IPS-20b (cell line): ENCODE data around the gene FRMPD2.

ENCODE experiments used
- H3K27ac ChIP-seq: one replicate; pipeline ENCODE4 v1.5.1; 2013; ENCODE audit warnings: low read length
- H3K27me3 ChIP-seq: 2 replicates; pipeline ENCODE4 v1.6.1; 2013; ENCODE audit warnings: mild to moderate bottlenecking, low read length, inconsistent platforms; ENCODE audit not compliant: insufficient read depth
- H3K36me3 ChIP-seq: 2 replicates; pipeline ENCODE4 v1.6.1; 2013; ENCODE audit warnings: low read depth, mild to moderate bottlenecking, inconsistent platforms, low read length, moderate library complexity; ENCODE audit not compliant: insufficient read depth
- H3K4me1 ChIP-seq: 2 replicates; pipeline ENCODE4 v1.6.1; 2013; ENCODE audit warnings: mild to moderate bottlenecking, control low read depth, inconsistent platforms, low read length, moderate library complexity; ENCODE audit not compliant: insufficient read depth
- H3K4me3 ChIP-seq: 2 replicates; pipeline ENCODE4 v1.5.1; 2013; ENCODE audit warnings: mild to moderate bottlenecking, low read length, inconsistent platforms
- H3K9ac ChIP-seq: 2 replicates; pipeline ENCODE4 v1.6.1; 2013; ENCODE audit warnings: low read depth, mild to moderate bottlenecking, inconsistent platforms, low read length, moderate library complexity
- H3K9me3 ChIP-seq: 2 replicates; pipeline ENCODE4 v1.6.1; 2013; ENCODE audit warnings: mild to moderate bottlenecking, low read depth, low read length, inconsistent platforms; ENCODE audit not compliant: insufficient read depth

FRMPD2 gene

DNA sequence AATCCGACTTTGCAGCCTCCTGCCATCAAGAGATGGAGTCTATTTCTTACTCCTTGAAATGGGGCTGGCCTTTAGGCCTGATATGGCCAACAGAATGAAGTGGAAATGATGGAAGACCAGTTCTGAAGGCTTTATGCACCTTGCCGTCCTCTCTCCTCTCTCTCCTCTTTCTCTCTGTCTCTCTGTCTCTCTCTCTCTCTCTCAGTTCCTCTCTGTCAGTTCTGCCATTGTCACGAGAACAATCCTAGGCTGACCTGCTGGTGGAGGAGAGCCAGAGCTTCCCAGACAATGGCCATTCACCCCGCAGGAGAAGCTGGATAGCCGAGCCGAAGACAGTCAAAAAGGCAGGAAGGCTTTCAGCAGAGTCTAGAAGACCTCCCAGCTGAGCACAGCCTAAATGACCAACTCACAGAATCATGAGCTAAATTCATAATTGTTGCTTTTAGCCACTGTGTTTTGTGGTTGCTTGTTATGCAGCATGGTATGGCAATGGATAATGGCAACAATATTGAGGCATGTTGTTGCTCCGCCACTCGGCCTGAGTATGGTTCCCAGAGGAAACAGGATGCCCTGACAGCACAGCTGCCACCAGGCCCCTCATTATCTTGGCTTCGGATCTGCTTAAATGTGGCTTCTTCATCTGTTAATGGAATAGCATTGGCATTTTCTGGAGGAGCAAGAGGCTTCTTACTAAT, 35.5 kb downstream of the FRMPD2 start:
- no peaks in the 10 kb centered on the region for H3K4me1 ChIP-seq
- H3K9me3 ChIP-seq: no peaks in the 10 kb centered on the region
- no peaks in the 10 kb centered on the region for H3K36me3 ChIP-seq
- H3K4me3 ChIP-seq: no peak overlapping the region
- H3K27ac ChIP-seq: no peak overlapping the region
- H3K9ac ChIP-seq: no peak overlapping the region
- no peaks in the 10 kb centered on the region for H3K27me3 ChIP-seq

DNA sequence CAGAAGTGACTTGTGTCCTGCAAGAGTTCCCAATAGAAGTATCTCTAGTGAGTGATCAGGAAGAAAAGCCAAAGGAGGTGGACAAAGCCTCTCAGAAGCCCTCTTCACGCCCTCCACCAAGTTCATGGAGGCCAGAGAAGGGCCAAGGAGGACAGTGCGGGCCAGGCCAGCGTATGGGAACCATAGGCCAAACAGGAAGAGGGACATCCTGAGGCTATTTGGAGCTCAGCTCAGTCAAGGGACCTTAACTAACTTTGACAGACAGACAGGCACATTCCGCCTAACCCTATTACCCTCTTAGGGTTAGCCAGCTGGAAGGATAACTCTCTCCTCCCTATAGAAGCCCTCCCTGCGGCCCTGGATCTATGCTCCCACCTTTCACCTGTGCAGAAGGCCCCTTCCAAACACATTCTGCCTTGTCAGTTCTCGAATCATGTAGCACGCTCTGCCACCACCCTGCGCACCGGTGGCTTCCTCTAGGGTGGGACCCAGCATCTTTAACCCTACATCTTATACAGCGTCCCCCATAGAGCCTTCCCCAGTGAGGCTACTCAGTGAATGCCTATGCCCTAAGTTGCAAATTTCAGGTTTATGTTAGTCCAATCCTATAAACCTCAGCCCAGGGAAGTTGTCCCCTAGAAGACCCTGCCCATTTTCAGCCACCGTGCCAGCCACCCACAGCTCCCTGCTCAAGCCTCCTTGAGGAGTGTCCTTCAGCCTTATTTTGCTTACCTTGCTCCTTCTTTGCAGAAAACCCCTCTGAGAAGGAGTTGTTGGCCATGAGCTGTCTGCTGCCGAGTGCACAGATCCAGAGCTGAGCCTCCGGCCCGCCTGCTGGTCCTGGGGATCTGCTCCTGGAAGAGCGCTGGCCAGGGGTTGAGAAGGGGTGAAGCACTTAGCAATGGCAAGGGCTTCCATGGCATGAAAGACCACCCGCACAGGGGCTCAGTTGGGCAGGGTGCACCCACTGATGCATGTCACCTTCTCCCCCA, 36.9 kb downstream of the FRMPD2 start:
- Histone ChIP-seq H3K9me3 (no peaks in the 10 kb centered on the region), H3K4me3 (no peak overlapping the region), H3K27ac (no peak overlapping the region)

DNA sequence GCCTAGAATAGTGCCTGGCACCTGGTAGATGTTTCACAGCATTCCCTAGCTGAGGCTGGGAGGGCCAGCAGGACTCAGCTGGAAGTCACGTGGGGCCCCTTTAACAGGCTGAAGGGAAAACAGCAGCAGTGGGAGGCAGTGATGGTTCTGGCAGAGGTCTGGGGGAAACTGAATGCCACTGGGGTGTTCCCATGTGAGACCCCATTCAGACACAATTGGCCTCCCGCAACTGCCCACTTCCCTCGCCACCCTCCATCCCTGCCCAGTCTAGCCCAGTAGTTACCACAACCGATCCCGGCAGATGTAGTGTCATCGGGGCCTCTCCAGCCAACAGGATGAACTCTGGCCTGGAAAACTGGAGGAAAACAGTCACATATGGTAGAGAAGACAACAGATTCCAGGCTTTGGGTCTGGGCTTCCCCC, 38.3 kb downstream of the FRMPD2 start:
- Histone ChIP-seq H3K9ac (no peak overlapping the region), H3K9me3 (no peaks in the 10 kb centered on the region), H3K27ac (no peak overlapping the region), H3K36me3 (no peaks in the 10 kb centered on the region), H3K4me3 (no peak overlapping the region), H3K27me3 (no peaks in the 10 kb centered on the region), H3K4me1 (no peaks in the 10 kb centered on the region)

More for the DNA sequence above, 36.9 kb downstream of the FRMPD2 start:
- no peaks in the 10 kb centered on the region for H3K27me3 ChIP-seq
- no peaks in the 10 kb centered on the region for H3K36me3 ChIP-seq
- no peak overlapping the region for H3K9ac ChIP-seq
- no peaks in the 10 kb centered on the region for H3K4me1 ChIP-seq

DNA sequence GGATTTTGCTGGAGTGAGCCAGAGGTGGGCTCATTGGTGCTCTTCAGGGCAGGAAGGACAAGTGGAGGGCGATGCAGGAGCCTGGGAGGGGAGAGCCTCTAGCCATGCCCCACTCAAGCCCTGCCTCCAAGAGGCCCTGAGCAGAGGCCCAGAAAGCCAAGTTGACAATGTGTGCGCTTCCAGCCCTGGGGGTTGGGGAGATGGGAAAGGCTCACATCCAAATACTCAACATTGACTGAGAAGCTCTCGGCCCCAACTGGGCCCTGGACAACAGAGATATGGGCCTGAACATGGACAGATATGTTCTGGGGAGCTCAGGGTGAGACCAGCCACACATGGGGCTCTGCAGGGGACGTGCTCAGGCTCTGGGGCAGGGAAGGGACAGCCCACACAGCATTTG, 39.0 kb downstream of the FRMPD2 start:
- Histone ChIP-seq H3K27ac (no peak overlapping the region), H3K9me3 (no peaks in the 10 kb centered on the region), H3K36me3 (no peaks in the 10 kb centered on the region), H3K4me3 (no peak overlapping the region), H3K4me1 (no peaks in the 10 kb centered on the region), H3K9ac (no peak overlapping the region), H3K27me3 (no peaks in the 10 kb centered on the region)

DNA sequence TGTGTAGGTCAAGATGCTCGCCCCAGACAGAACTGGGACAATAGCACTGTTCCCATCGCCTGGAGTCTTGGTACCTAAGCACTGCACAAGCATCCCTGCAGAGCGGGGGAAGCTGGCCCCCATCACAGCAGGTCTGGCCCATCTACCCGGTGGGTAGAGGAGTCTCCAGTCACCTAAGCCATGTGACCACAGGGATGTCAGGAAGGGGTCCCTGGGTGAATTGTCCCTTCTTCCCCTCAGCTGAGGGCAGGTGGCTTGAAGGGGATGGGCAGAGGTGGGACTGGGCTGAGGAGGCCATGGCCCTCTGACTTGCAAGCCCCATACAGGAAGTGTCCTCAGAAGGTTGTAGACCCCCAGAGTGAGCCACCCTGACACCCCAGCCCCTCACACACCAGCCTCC, 39.7 kb downstream of the FRMPD2 start:
- Histone ChIP-seq H3K36me3 (no peaks in the 10 kb centered on the region), H3K9me3 (no peaks in the 10 kb centered on the region), H3K27ac (no peak overlapping the region), H3K9ac (no peak overlapping the region), H3K4me1 (no peaks in the 10 kb centered on the region), H3K4me3 (no peak overlapping the region), H3K27me3 (no peaks in the 10 kb centered on the region)

DNA sequence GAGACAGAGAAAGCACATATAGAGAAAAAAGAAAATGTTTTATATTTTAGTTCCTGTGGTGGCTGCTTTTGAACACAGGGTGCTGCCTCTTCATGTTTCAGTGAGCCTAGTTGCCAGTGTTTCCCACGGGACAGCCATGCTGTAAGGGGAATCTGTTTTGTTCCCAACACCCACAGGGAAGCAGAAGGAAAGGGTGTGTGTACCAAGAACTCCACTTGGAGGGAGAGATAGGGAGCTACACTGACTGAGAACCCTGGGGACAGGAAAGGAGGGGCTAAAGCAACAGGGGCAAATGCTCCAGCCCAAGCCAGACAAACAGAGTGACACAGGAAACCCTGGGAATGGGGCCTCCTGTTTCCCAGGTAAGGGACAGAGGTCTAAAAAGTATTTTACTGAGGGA, 40.2 kb downstream of the FRMPD2 start:
- no peaks in the 10 kb centered on the region for H3K9me3 ChIP-seq
- no peaks in the 10 kb centered on the region for H3K4me1 ChIP-seq
- no peaks in the 10 kb centered on the region for H3K27me3 ChIP-seq
- no peak overlapping the region for H3K27ac ChIP-seq
- H3K9ac ChIP-seq: no peak overlapping the region
- H3K36me3 ChIP-seq: no peaks in the 10 kb centered on the region
- no peak overlapping the region for H3K4me3 ChIP-seq

DNA sequence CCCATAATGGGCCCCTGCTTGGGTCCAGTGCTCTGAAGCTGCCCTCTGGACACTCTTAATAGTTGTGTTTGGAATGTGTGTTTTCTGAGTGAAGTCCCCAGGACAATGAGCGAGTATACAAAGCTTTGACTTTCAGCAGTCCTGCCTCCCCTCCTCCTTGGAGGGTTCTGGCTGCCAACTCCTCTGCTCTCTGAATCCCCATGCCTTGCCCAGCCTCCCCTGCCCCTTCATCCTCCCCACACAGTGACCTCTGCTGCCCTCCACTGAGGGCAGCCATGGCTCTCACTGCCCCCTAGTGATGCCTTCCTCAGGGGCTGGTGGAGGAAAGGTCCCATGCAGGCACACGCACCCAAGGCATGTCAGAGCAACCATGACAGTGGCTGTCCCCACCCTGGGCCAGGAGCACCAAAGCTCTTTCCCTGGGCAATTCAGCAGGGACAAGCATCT, 40.9 kb downstream of the FRMPD2 start:
- no peaks in the 10 kb centered on the region for H3K27me3 ChIP-seq

DNA sequence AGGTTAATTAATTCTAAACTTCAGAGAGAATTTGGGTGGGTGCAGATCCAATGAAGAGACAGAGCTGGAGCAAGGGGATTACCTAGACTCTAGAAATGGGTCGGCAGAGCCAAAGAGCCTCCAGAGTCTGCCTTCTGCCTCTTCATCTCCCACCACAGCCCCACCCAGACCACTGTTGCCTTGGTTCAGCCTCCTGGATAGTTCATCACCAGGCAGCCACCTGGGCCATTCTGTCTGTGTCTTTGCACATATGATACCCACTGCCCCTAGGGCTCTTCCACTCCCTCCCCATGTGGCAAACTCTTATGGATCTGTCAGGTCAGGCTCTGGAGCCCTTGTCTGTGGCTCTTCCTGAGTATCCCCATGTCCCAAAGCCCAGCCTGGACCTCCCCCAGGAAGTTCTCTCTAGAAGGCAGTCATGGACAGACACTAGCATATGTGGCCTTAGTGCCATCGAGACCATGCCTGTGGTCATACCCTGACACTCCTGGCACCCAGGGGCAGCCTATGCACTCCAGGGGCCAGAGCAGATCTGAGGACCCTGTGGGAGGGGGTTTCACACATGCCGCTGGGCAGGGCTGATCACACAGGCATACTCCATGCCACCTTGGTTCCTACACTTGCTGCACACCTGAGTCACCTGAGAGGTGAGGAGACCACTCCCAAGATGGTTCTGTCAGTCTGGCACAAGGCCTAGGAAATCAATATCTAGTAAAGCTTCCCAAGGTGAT, 41.6 kb downstream of the FRMPD2 start:
- Histone ChIP-seq H3K4me3 (no peak overlapping the region), H3K4me1 (no peaks in the 10 kb centered on the region), H3K36me3 (no peaks in the 10 kb centered on the region), H3K27ac (no peak overlapping the region), H3K9me3 (no peaks in the 10 kb centered on the region), H3K9ac (no peak overlapping the region), H3K27me3 (no peaks in the 10 kb centered on the region)

More for the DNA sequence above, 40.9 kb downstream of the FRMPD2 start:
- Histone ChIP-seq H3K4me1 (no peaks in the 10 kb centered on the region), H3K4me3 (no peak overlapping the region), H3K9ac (no peak overlapping the region), H3K36me3 (no peaks in the 10 kb centered on the region), H3K27ac (no peak overlapping the region), H3K9me3 (no peaks in the 10 kb centered on the region)

DNA sequence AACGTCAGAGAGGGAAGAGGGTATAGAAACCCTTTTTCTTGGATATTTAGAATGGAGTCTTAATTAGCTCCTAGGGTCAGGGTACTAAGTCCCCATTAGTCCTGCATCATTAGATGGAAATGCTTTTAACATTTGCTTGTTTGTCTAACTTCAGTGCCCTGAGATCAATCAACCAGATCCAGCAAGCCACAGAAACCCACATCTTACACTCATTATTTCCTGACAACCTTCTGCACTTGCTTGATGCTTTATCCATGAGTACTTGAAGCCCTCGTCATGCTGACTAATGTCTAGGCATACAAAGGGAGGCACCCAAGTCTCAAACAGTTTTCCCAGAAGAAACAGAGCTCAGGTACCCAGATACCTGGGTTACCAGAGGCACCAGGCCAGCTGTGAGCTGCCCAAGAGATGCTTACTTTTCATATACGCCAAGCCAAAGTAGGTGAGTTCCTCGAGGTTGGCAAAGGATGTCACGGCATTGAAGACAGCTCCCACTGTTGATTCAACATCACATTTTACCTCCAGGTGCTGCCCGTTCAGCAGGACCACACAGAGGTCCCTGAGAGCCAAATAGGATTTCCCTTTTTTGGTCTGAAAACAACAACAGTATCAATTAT, 42.7 kb downstream of the FRMPD2 start:
- Histone ChIP-seq H3K9ac (no peak overlapping the region), H3K27ac (no peak overlapping the region), H3K36me3 (no peaks in the 10 kb centered on the region), H3K27me3 (no peaks in the 10 kb centered on the region), H3K4me1 (no peaks in the 10 kb centered on the region), H3K9me3 (no peaks in the 10 kb centered on the region), H3K4me3 (no peak overlapping the region)

DNA sequence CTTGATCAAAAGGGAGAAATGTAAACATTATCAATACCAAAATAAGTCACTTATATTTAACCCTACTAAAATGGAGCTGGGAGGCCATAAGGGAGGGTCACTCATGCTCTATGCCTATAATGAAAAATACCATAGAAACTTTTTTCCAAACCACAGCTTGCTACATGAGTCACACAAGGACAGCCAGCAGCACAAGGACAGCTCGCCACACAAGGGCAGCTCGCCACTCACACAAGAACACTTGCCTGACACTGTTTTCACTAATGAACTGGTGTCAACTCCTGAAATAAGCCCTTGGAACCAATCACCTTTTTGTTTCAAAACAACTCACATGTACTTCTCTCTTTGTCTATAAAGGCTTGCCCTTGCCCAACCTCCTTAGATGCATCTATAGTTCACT, 43.3 kb downstream of the FRMPD2 start:
- Histone ChIP-seq H3K9ac (no peak overlapping the region), H3K27ac (no peak overlapping the region), H3K36me3 (no peaks in the 10 kb centered on the region), H3K4me1 (no peaks in the 10 kb centered on the region), H3K27me3 (no peaks in the 10 kb centered on the region), H3K4me3 (no peak overlapping the region), H3K9me3 (no peaks in the 10 kb centered on the region)

DNA sequence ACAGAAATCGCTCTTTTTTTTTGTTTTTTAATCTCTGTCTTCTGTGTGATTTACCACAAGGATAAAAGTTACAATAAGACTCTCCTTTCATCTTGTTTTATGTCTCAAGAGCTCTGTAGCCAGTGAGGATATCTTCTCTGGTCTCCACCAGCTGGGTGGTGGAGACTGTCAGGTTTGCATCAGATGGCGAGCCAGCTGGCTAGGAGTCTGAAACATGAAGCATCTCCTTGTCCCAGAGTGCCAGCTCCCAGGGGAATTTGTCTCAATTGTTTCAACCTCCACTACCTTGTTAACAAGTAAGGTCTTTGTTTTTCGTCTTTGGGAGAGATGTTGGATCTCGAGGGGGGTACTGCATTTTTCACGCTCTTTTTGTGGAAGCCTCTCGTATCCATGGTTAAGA, 47.3 kb downstream of the FRMPD2 start:
- H3K4me1 ChIP-seq: no peaks in the 10 kb centered on the region
- H3K9ac ChIP-seq: no peak overlapping the region
- no peak overlapping the region for H3K4me3 ChIP-seq
- H3K9me3 ChIP-seq: no peaks in the 10 kb centered on the region
- H3K27ac ChIP-seq: no peak overlapping the region
- no peaks in the 10 kb centered on the region for H3K27me3 ChIP-seq
- H3K36me3 ChIP-seq: no peaks in the 10 kb centered on the region
